Progenitor cell of endocrine pancreas (in vitro differentiated cells): Measurements from ENCODE around the gene PLXDC2. TPM values are rescaled to one million over a fixed set of nuclear protein-coding genes. Genes with fewer than 3 reads are reported as not detected.
A peak's percentile ranks its signal among the peaks of the same experiment; 100 is the strongest.

Source experiments
- DNase-seq: peaks from one replicate; pipeline ENCODE4 v3.0.0; 2021; ENCODE audit warnings: low spot score; ENCODE audit not compliant: unreplicated experiment
- H3K27ac Mint-ChIP-seq: 2 replicates; pipeline ENCODE4 v1.8.0; 2021; ENCODE audit warnings: mild to moderate bottlenecking, moderate library complexity, mixed read lengths
- H3K27me3 Mint-ChIP-seq: 2 replicates; pipeline ENCODE4 v1.8.0; 2021; ENCODE audit warnings: mixed read lengths
- H3K36me3 Mint-ChIP-seq: 2 replicates; pipeline ENCODE4 v1.8.0; 2022; ENCODE audit warnings: mixed read lengths; ENCODE audit not compliant: insufficient read depth
- H3K4me1 Mint-ChIP-seq: 2 replicates; pipeline ENCODE4 v1.8.0; 2021; ENCODE audit warnings: low read depth, mixed read lengths
- H3K4me3 Mint-ChIP-seq: 2 replicates; pipeline ENCODE4 v1.8.0; 2021; ENCODE audit warnings: low read depth, mild to moderate bottlenecking, moderate library complexity, mixed read lengths
- H3K9me3 Mint-ChIP-seq: 2 replicates; pipeline ENCODE4 v1.8.0; 2021; ENCODE audit warnings: low read depth, mixed read lengths
- CTCF ChIP-seq: fragments of 200-600 bp; sonication (generic); IDR thresholded peaks from one replicate; pipeline ENCODE4 v1.5.0; 2021; ENCODE audit warnings: antibody characterized with exemption, mild to moderate bottlenecking; ENCODE audit not compliant: unreplicated experiment
- total RNA-seq: library from RNA; stranded (reverse); gene quantifications from 2 replicates; pipeline ENCODE4 v1.2.1, GENCODE V29; 2021

PLXDC2 gene
- total RNA-seq, 1 donor from 2014 or later: 44.3 TPM

- H3K4me1 Mint-ChIP-seq: peaks cover 12% of the 10 kb centered on the region
- no peaks in the 10 kb centered on the region for H3K27me3 Mint-ChIP-seq
- H3K27ac Mint-ChIP-seq: no peak overlapping the region
- TF ChIP-seq CTCF: no peak
- no peak overlapping the region for H3K4me3 Mint-ChIP-seq
- DNase-seq: no peak
- H3K9me3 Mint-ChIP-seq: no peaks in the 10 kb centered on the region
- no peaks in the 10 kb centered on the region for H3K36me3 Mint-ChIP-seq
These were observed 120.1 kb downstream of the PLXDC2 start for GRCh38 chr10:19936289-19936688.

GRCh38 chr10:19937989-19938388, 121.8 kb downstream of the PLXDC2 start:
- H3K9me3 Mint-ChIP-seq: no peaks in the 10 kb centered on the region
- no peak overlapping the region for H3K27ac Mint-ChIP-seq
- H3K4me1 Mint-ChIP-seq: no peaks in the 10 kb centered on the region
- no peaks in the 10 kb centered on the region for H3K36me3 Mint-ChIP-seq
- DNase-seq: no peak
- H3K27me3 Mint-ChIP-seq: no peaks in the 10 kb centered on the region
- TF ChIP-seq CTCF: no peak
- no peak overlapping the region for H3K4me3 Mint-ChIP-seq

GRCh38 chr10:19941206-19941880, 125.1 kb downstream of the PLXDC2 start:
- H3K4me1 Mint-ChIP-seq: no peaks in the 10 kb centered on the region
- no peak for DNase-seq
- H3K36me3 Mint-ChIP-seq: peaks cover 4% of the 10 kb centered on the region
- no peak overlapping the region for H3K4me3 Mint-ChIP-seq
- peak overlapping the region; percentile 8 for H3K27ac Mint-ChIP-seq
- H3K9me3 Mint-ChIP-seq: peaks cover 3% of the 10 kb centered on the region
- no peaks in the 10 kb centered on the region for H3K27me3 Mint-ChIP-seq
- no peak for TF ChIP-seq CTCF

- H3K9me3 Mint-ChIP-seq: peaks cover 3% of the 10 kb centered on the region
- H3K27me3 Mint-ChIP-seq: no peaks in the 10 kb centered on the region
- no peak overlapping the region for H3K4me3 Mint-ChIP-seq
- no peak for TF ChIP-seq CTCF
- peaks cover 4% of the 10 kb centered on the region for H3K36me3 Mint-ChIP-seq
- H3K4me1 Mint-ChIP-seq: no peaks in the 10 kb centered on the region
- no peak for DNase-seq
- peak overlapping the region; percentile 21 for H3K27ac Mint-ChIP-seq
These were observed 128.9 kb downstream of the PLXDC2 start for GRCh38 chr10:19944911-19945663.

GRCh38 chr10:19946245-19946644, 130.0 kb downstream of the PLXDC2 start:
- peaks cover 10% of the 10 kb centered on the region for H3K9me3 Mint-ChIP-seq
- H3K27me3 Mint-ChIP-seq: no peaks in the 10 kb centered on the region
- H3K4me3 Mint-ChIP-seq: no peak overlapping the region
- H3K36me3 Mint-ChIP-seq: peaks cover 5% of the 10 kb centered on the region
- H3K4me1 Mint-ChIP-seq: peaks cover 1% of the 10 kb centered on the region
- TF ChIP-seq CTCF: no peak
- no peak overlapping the region for H3K27ac Mint-ChIP-seq
- no peak for DNase-seq
